Left forelimb (tissue), 1 donor: ENCODE measurements around the gene SH2D5.
"Not testable (repeated sequence)": the region's sequence is repeated elsewhere in the genome, so short reads cannot be mapped to it uniquely, and the experiment has no call there.

Source experiments
- DNase-seq: peaks from one replicate; pipeline ENCODE4 v3.0.0-alpha.2; 2018; ENCODE audit warnings: low spot score

The SH2D5 gene

GRCh38 chr1:20695515-20695914, 37.0 kb downstream of the SH2D5 start:
- DNase-seq, result no peak

- DNase-seq, result no peak
These were observed 38.9 kb downstream of the SH2D5 start for GRCh38 chr1:20693623-20694022.

GRCh38 chr1:20691872-20692271, 40.6 kb downstream of the SH2D5 start:
- no peak for DNase-seq

- DNase-seq, result no peak
These were observed 42.9 kb downstream of the SH2D5 start for GRCh38 chr1:20689645-20690056.

GRCh38 chr1:20686883-20687725, 45.4 kb downstream of the SH2D5 start:
- no peak for DNase-seq

GRCh38 chr1:20685741-20686140, 46.8 kb downstream of the SH2D5 start:
- DNase-seq, result no peak

- no peak for DNase-seq
These were observed 47.3 kb downstream of the SH2D5 start for GRCh38 chr1:20685099-20685662.

GRCh38 chr1:20684651-20685050, 47.9 kb downstream of the SH2D5 start:
- no peak for DNase-seq

- no peak for DNase-seq
These were observed 48.4 kb downstream of the SH2D5 start for GRCh38 chr1:20684050-20684620.

GRCh38 chr1:20683614-20684013, 48.9 kb downstream of the SH2D5 start:
- no peak for DNase-seq

- no peak for DNase-seq
These were observed 49.8 kb downstream of the SH2D5 start for GRCh38 chr1:20682571-20683236.

GRCh38 chr1:20681999-20682398, 50.5 kb downstream of the SH2D5 start:
- no peak for DNase-seq

GRCh38 chr1:20680269-20680668, 52.2 kb downstream of the SH2D5 start:
- no peak for DNase-seq

- no peak for DNase-seq
These were observed 53.9 kb downstream of the SH2D5 start for GRCh38 chr1:20678599-20678998.

- DNase-seq, result not testable (repeated sequence)
These were observed 58.9 kb downstream of the SH2D5 start for GRCh38 chr1:20673626-20674025.

GRCh38 chr1:20672265-20672632, 60.3 kb downstream of the SH2D5 start:
- no peak for DNase-seq

- DNase-seq, result no peak
These were observed 61.6 kb downstream of the SH2D5 start for GRCh38 chr1:20670936-20671335.
